Smooth muscle cell (in vitro differentiated cells): ENCODE data around the gene OR2L5. TPM values are rescaled to one million over a fixed set of nuclear protein-coding genes. Genes with fewer than 3 reads are reported as not detected.

Experiments
- DNase-seq: peaks from one replicate; lab custom pipeline; 2025; ENCODE audit not compliant: unreplicated experiment; lab: John Stamatoyannopoulos, UW
- H2AFZ ChIP-seq: fragments of 200-600 bp; sonication (generic); 2 replicates; pipeline ENCODE4 v1.6.0; 2016; ENCODE audit warnings: antibody characterized with exemption, low read depth, mild to moderate bottlenecking
- H3F3A ChIP-seq: fragments of 200-600 bp; sonication (generic); 2 replicates; pipeline ENCODE4 v1.6.0; 2017; ENCODE audit warnings: antibody characterized with exemption, low read depth
- H3K27ac ChIP-seq: fragments of 200-600 bp; sonication (generic); 2 replicates; pipeline ENCODE4 v1.5.1; 2016; ENCODE audit warnings: low read depth, mild to moderate bottlenecking
- H3K27me3 ChIP-seq: fragments of 200-600 bp; sonication (generic); 2 replicates; pipeline ENCODE4 v1.6.1; 2016; ENCODE audit warnings: low read depth, mild to moderate bottlenecking
- H3K36me3 ChIP-seq: fragments of 200-600 bp; sonication (generic); 2 replicates; pipeline ENCODE4 v1.5.1; 2016; ENCODE audit warnings: low read depth
- H3K4me1 ChIP-seq: fragments of 200-600 bp; sonication (generic); 2 replicates; pipeline ENCODE4 v1.5.1; 2016; ENCODE audit warnings: low read depth
- H3K4me2 ChIP-seq: fragments of 200-600 bp; sonication (generic); 2 replicates; pipeline ENCODE4 v1.6.0; 2016; ENCODE audit warnings: mild to moderate bottlenecking
- H3K4me3 ChIP-seq: fragments of 200-600 bp; sonication (generic); 2 replicates; pipeline ENCODE4 v1.5.1; 2016; ENCODE audit warnings: mild to moderate bottlenecking
- H3K79me2 ChIP-seq: fragments of 200-600 bp; sonication (generic); 2 replicates; pipeline ENCODE4 v1.6.0; 2016; ENCODE audit warnings: low read depth, mild to moderate bottlenecking
- H3K9ac ChIP-seq: fragments of 200-600 bp; sonication (generic); 2 replicates; pipeline ENCODE4 v1.6.0; 2016; ENCODE audit warnings: low read depth
- H3K9me3 ChIP-seq: fragments of 200-600 bp; sonication (generic); replicated peaks from 2 replicates; pipeline ENCODE4 v1.5.1; 2016; ENCODE audit warnings: low read depth
- H4K20me1 ChIP-seq: fragments of 200-600 bp; sonication (generic); 2 replicates; pipeline ENCODE4 v1.6.0; 2016; ENCODE audit warnings: low read depth
- CTCF ChIP-seq: fragments of 200-600 bp; sonication (generic); IDR thresholded peaks from 2 replicates; pipeline ENCODE4 v1.5.1; 2017; ENCODE audit warnings: borderline replicate concordance, mild to moderate bottlenecking, antibody characterized with exemption; ENCODE audit not compliant: insufficient read depth, poor library complexity, severe bottlenecking
- WGBS: methylation state at CpG from one replicate; pipeline ENCODE4 v1.1.7; 2016; ENCODE audit warnings: low lambda C conversion rate; 5-methylcytosine and 5-hydroxymethylcytosine counted together
- polyA plus RNA-seq: library from polyadenylated mRNA; unstranded; fragments of >200 nt; fragmentation: Nextera tagmentation; extraction: Ambion mirVana; gene quantifications from 2 replicates; pipeline ENCODE4 v1.2.1, GENCODE V29; 2016
- total RNA-seq: library from RNA; depleted of rRNA; stranded (reverse); fragments of >200 nt; gene quantifications from 2 replicates; pipeline ENCODE4 v1.2.3, GENCODE V29; 2014

Gene OR2L5
- not detected in 2 replicates for total RNA-seq
- polyA plus RNA-seq, result not detected in 2 replicates

GRCh38 chr1:248013229-248013710 is at the start of gene OR2L5:
Gene OR2L5, plus strand, starts transcription at chr1:248013660. Its CDS starts 8,288 bp downstream, at chr1:248021948.
- no peak within 1 kb of the TSS for H3K9ac ChIP-seq
- H3F3A ChIP-seq, result no peaks in the 10 kb centered on the region
- TF ChIP-seq CTCF, result no peak
- WGBS, result 82% methylated on average over 2 of the region's 2 CpGs
- H2AFZ ChIP-seq, result no peak within 1 kb of the TSS
- no peak within 1 kb of the TSS for H3K4me2 ChIP-seq
- H3K4me1 ChIP-seq, result no peaks in the 10 kb centered on the region
- no peaks in the 10 kb centered on the region for H4K20me1 ChIP-seq
- no peak within 1 kb of the TSS for H3K27ac ChIP-seq
- peaks cover 17% of the 10 kb centered on the region for H3K9me3 ChIP-seq
- no peak within 1 kb of the TSS for H3K4me3 ChIP-seq
- H3K79me2 ChIP-seq, result no peaks in the 10 kb centered on the region
- no peaks in the 10 kb centered on the region for H3K27me3 ChIP-seq
- no peak for DNase-seq
- H3K36me3 ChIP-seq, result no peaks in the 10 kb centered on the region

- no peak within 1 kb of the TSS for H2AFZ ChIP-seq
- no peaks in the 10 kb centered on the region for H3K4me1 ChIP-seq
- H3K9me3 ChIP-seq, result peaks cover 6% of the 10 kb centered on the region
Observed at GRCh38 chr1:247964933-247965332, 48.5 kb upstream of the OR2L5 start, which contains the start of gene OR2AK2. Gene OR2AK2, plus strand, starts transcription at chr1:247965233. Its CDS starts 144 bp downstream, at chr1:247965377.

GRCh38 chr1:247966532-247967204 is 46.8 kb upstream of the OR2L5 start:
- Histone ChIP-seq H3K4me1 (no peaks in the 10 kb centered on the region), H3K4me3 (no peak overlapping the region), H3K36me3 (no peaks in the 10 kb centered on the region), H3K4me2 (no peak overlapping the region), H2AFZ (no peak overlapping the region), H4K20me1 (no peaks in the 10 kb centered on the region), H3F3A (no peaks in the 10 kb centered on the region), H3K9ac (no peak overlapping the region), H3K27ac (no peak overlapping the region), H3K9me3 (peaks cover 6% of the 10 kb centered on the region), H3K79me2 (no peaks in the 10 kb centered on the region), H3K27me3 (no peaks in the 10 kb centered on the region)
- no peak for DNase-seq
- TF ChIP-seq CTCF, result no peak
- WGBS, result 69% methylated on average over 5 of the region's 5 CpGs

More at GRCh38 chr1:247964933-247965332, 48.5 kb upstream of the OR2L5 start, which contains the start of gene OR2AK2:
- Histone ChIP-seq H3K4me3 (no peak within 1 kb of the TSS), H3K4me2 (no peak within 1 kb of the TSS), H3K79me2 (no peaks in the 10 kb centered on the region), H3F3A (no peaks in the 10 kb centered on the region), H3K36me3 (no peaks in the 10 kb centered on the region), H3K27me3 (no peaks in the 10 kb centered on the region), H3K27ac (no peak within 1 kb of the TSS), H4K20me1 (no peaks in the 10 kb centered on the region), H3K9ac (no peak within 1 kb of the TSS)
- 60% methylated on average over 2 of the region's 2 CpGs for WGBS
- no peak for TF ChIP-seq CTCF
- no peak for DNase-seq
